NCI-H446 (cell line): ENCODE data around the gene TASP1.
"Not testable (repeated sequence)": the region's sequence is repeated elsewhere in the genome, so short reads cannot be mapped to it uniquely, and the experiment has no call there.

ENCODE experiments used
- DNase-seq, 2 experiments: peaks; one replicate each; lab custom pipeline; 2025; lab: John Stamatoyannopoulos, UW

TASP1 gene

DNA sequence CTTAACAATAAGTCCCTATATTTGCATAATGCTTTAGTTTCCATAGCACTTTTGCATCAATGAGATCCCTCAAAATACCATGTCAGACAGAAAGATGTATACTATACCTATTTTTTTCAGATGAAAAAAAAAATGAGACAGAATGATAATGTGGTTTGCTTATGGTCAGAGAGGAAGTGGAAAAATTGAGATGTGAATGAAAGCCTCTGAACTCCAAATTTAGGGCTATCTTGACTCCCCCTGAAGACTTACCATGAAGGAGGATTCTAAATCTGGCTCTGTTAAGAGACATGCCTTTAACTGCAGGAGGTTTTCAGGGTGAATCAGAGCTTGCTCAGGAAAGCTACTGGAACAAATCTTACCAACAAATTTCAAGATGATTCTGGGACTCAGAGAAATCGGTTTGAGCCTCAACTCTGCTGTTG is 241.4 kb downstream of the TASP1 start:
- no peak for DNase-seq

DNA sequence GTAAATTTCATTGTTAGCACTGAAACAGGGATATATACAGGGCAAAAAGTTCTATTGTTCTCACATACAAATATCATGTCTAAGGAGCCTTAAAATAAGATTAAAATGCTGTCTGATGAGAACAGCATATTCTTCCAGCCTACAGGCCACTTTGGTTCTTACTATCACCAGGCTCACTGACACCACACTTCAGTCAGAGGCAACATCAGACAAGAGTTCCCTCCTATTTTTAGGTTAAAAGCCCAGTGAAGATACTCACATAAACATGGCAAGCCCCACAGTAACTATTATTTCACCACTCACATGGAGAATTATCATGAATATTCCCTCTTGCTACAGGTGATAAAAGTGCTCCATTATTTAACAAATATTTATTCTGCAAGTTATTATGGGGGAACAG is 241.9 kb downstream of the TASP1 start:
- DNase-seq = no peak

DNA sequence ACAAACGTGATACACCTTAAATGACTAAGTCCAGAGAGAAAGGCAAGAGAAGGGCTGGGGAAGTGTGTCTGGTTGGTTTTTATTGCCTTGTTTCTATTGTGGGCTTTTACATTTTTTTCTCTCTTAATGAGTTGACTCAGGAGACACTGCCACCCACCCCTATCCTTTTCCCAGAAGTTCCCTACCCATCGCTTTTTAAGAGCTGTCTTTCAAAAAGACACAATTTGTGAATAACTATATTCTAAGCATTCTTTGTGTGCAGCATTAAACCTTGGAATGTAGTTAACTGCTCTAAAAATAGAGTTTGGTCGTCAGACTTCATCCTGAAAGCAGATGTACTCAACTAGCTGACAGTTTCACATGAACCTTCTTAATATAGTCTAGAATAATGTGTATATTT is 242.7 kb downstream of the TASP1 start:
- no peak for DNase-seq

DNA sequence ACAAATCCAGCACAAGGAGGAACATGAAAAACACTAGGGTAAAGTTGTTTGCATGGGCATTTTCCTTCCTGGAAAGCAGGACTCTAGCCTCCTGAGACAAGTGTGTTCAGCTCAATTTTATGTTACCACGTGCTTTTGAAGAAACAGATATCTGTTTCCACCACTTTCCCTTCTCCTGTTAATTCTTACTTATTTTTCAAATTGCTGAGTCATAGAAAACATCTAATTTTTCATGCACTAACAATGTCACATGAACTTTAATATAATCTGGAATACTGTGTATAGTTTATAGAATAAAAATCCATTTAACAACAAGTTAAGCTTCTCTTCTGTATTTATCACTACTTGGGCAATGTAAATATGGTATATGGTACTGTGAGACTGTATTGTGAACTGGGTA is 243.5 kb downstream of the TASP1 start:
- no peak for DNase-seq

DNA sequence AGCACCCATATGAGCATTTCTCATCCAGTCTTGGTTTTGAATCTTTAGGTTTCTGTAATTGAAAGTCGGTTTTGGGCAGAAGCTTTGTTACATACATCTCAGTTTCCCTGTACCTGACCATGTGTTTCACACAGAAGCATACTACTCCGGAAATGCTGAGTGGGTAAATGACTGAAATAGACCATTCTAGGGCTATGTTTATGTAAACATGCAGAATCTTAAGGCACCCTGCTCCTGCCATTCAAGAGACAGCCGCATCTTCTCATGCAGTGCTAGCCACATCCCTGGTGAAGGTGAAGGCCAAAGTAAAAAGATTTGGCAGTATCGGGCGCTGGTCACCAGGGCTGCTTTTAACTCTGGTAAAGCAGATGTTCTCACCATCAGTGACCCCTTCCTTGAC is 246.3 kb downstream of the TASP1 start:
- DNase-seq = no peak

DNA sequence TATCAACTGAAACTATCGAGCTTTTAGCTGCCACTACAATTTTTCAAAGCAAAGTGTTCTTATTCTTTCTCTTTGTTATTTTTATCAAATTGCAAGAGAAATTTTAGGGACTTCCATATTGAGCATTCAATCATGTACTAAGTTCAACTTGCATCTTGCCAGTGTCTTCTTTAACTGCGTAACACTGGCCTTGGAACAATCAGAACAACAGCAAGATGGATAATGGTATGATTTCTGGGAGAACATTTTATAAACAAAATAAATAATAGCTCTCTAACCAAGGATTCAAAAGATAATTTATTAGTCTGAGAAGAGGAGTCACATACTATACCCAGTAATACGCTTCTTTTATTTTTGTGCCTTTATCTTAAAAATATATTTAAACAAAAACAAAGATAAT is 249.6 kb downstream of the TASP1 start:
- DNase-seq = no peak

DNA sequence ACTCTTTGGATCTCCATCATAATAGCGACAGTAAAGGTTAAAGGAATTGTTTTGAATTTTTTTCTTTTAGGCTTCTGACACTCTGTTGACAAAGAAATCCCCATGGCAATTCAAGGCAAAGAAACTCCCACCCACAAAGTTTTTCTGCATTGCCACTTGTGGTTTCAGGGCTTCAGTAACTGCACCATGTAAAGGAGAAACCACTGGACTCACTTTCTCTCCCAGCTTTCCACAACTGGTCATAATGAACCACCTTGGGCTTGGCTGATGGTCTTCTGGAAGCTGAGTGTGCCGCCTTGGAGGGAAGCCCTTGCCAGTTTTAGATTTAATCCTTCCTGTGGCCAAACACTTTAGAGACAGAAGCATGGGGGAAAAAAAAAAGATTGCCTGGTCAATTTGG is 254.6 kb downstream of the TASP1 start:
- no peak for DNase-seq

DNA sequence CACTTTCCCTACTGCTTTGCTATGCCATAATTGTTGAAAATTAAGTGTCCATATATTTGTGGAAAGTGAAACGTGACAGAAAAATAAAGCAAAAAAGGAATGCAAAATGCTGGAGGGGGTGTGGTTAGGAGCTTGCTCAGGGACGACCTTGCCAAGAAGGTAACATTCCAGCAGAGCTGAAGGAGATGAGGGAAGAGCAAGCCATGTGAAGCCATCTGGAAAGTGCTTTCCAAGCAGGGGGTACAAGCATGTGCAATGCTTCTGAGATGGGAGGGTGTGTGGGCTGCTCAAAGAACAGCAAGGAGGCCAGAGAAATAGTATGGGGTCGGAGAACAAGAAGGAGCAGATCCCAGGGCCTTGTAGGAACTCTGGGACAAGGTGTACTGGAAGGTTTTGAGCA is 255.9 kb downstream of the TASP1 start:
- no peak for DNase-seq

DNA sequence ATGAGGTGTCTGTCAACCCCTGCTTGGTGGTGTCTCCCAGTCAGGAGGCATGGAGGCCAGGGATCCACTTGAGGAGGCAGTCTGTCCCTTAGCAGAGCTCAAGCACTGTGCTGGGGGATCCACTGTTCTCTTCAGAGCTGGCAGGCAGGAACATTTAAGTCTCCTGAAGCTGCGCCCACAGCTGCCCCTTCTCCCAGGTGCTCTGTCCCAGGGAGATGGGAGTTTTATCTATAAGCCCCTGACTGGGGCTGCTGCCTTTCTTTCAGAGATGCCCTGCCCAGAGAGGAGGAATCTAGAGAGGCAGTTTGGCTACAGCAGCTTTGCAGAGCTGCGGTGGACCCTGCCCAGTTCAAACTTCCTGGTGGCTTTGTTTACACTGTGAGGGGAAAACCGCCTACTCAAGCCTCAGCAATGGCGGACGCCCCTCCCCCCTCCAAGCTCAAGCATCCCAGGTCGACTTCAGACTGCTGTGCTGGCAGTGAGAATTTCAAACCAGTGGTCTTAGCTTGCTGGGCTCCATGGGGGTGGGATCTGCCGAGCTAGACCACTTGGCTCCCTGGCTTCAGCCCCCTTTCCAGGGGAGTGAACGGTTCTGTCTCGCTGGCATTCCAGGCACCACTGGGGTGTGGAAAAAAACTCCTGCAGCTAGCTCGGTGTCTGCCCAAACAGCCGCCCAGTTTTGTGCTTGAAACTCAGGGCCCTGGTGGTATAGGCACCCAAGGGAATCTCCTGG is 258.1 kb downstream of the TASP1 start:
- not testable (repeated sequence) for DNase-seq

DNA sequence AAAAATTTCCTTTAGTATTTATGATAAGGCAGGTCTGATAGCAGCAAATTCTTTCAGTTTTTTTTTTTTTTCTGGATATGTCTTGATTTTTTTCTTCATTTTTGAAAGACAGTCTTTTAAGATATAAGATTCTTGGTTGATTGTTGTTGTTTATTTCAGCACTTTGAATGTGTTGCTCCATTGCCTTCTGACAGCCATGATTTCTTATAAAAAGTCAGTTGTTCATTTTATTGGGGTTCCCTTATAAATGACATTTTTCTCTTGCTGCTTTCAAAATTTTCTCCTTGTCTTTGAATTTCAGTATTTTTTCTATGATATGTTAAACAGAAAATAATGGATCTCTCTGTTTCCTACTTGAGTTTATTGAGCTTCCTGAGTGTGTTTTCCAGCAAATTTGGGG is 265.3 kb downstream of the TASP1 start:
- no peak for DNase-seq

DNA sequence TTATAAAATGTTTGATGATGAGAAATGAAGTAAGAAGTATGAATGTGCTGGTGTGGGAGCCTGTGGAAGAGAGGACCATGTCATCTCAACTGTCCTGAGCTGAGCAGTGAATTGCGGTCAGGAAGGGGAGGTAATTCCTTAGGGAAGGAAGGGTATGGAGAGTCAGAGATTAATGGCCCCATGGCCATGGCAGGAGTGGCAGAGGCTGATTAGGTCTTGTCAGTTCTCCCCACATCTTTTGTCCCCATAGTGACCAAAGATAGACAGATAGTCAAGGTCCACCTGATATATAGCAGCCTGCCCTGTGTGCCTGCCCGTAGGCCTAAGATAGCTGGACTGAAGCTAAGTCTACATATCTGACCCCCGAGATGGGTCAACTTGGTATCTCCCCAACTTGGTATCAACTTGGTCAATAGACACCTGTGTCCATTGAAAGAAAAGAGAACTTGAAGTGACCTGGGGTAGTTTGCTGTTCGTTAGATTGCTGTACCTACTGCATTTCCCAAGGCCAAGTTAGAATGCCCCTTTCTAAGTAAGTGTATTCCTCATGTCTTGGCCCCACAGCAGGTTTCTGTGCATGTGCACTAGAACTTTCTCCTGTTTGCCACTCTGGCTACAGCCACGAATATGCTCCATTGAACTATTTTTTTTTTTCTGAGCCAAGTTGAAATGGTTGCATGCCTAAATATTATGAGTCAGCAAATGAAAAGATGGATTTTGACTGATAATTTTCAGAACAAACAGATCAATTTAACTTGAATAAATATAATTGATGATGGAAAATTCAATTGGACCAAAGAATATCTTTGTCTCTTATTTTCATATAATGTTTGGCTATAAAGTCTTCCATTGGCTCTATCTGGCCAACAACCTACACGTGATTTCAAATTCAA is 274.2 kb downstream of the TASP1 start:
- DNase-seq = no peak

DNA sequence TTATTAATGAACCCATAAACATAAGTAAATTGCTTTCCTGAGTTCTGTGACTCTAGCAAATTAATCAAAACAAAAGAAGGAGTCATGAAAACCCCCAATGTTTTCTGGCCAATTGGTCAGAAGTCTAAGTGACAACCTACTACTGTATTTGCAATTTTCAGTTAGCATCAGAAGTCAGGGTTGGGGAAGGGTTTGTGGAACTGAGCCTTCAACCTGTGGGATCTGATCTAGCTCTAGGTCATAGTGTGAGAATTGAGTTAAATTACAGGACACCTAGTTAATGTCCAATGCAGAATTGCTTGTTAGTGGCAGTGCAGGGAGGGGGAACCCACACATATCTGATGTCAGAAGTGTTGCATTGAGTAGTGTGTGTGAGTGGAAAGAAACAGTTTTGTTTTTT is 275.3 kb downstream of the TASP1 start:
- no peak for DNase-seq

DNA sequence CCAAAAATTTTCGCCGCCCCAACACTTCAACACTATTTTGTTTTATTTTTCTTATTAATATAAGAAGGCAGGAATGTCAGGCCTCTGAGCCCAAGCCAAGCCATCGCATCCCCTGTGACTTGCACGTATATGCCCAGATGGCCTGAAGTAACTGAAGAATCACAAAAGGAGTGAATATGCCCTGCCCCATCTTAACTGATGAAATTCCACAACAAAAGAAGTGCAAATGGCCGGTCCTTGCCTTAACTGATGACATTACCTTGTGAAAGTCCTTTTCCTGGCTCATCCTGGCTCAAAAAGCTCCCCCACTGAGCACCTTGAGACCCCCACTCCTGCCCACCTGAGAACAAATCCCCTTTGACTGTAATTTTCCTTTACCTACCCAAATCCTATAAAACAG is 276.6 kb downstream of the TASP1 start:
- DNase-seq = not testable (repeated sequence)

DNA sequence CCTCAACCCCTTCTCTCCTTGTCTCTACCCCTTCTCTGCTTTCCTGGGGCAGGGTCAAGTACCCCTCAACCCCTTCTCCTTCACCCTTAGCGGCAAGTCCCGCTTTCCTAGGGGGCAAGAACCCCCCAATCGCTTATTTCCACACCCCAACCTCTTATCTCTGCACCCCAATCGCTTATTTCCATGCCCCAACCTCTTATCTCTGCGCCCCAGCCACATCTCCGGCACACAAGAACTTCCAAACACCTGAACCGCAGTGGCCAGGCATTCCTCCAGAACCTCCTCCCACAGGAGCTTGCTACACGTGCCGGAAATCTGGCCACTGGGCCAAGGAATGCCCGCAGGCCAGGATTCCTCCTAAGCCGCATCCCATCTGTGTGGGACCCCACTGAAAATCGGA is 279.8 kb downstream of the TASP1 start:
- not testable (repeated sequence) for DNase-seq

DNA sequence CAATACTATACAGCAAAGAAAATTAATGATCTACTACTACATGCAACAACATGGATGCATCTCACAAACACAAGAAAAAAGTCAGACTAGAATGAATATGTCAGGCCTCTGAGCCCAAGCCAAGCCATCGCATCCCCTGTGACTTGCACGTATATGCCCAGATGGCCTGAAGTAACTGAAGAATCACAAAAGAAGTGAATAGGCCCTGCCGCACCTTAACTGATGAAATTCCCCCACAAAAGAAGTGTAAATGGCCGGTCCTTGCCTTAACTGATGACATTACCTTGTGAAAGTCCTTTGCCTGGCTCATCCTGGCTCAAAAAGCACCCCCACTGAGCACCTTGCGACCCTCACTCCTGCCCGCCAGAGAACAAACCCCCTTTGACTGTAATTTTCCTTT is 280.9 kb downstream of the TASP1 start:
- not testable (repeated sequence) for DNase-seq

DNA sequence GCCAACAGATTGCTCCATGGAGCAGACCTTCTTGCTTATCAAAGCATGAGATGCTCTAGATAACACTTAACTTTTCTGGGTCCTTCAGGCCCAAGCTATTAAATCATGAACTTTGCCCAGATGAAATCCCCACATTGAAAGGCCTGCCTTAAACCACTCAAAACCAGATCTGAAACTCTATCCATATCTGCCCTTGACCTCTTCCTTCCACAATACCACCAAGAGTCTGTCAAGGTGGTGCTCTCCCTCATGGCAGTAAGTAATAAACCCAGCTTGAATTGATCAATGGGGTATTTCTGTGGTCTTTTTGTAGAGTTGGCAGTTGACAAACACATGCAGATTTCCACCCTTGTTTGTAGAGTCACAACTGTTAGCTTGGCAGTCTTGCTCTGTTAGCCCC is 282.1 kb downstream of the TASP1 start:
- no peak for DNase-seq

DNA sequence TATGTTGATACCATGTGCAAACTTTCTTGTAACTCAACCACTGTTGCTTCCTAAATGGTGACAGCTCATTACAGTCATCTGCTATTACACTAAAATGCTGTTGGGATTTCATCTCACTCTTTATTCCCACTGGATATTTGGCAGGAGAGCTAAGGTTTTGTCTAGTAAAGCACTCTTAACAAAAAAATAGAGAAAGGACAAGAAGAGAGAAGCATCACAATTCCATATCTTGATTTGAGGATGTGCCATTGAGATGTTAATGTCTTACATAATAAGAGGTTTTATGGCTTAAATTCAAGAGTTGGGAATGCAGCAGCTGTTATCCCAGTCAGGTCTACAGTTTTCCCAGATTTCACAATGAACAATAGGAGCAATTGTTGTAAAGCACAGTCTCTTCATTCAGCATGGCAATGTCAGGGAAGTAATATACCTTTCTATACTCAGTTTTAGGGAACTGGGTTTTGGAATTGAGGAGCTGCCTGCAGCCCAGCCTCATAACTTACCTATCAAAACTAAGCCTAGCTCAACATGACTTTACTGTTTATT is 282.7 kb downstream of the TASP1 start:
- DNase-seq = no peak

DNA sequence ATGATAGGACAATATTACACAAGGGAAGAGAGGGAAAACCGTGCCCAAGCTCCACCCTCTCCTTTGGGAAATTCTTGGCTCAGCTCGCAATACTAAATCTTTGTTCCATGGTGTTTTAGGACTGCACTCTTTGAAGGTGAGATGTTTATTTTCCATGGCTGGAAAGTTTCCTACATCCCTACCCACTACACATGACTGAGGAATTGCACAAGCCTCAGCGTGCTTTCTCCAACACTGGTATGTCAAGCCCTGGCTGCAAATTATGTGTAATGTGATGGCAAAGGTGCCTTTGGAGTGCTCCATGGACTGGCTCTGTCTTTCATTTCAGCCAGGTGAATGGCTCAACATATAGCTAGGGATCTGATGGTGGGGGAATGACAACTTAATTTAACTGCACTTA is 283.3 kb downstream of the TASP1 start:
- DNase-seq = no peak

DNA sequence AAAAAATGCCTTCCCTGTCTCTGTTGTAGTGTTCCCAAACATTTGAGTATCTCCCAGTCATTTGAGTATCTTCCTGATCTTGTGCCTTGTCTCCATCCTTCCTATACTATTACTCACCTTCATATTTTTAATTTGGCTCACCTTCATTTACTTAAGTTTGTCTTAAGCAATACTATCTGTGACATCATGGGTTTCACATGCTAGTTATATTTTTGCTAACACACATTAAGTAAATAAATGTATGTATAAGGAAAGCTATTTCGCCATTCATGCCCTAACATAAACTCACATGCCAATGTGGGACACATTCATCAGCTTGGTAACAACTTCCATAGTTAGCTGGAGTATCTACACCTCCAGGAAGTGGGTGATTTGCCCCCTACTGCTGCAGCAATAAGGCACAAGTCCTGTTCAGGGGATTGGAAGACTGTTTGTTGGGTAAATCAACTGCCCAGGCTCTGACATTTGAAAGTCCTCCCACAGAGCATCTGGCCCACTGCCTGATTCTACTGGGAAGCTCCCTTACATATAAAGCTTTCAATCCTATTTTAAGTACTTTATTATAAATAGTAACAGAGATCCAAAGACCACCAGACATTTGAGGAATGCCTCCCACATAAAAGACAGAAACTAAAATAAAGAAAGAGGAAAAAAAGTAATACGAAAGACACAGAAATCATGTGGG is 285.3 kb downstream of the TASP1 start:
- no peak for DNase-seq

DNA sequence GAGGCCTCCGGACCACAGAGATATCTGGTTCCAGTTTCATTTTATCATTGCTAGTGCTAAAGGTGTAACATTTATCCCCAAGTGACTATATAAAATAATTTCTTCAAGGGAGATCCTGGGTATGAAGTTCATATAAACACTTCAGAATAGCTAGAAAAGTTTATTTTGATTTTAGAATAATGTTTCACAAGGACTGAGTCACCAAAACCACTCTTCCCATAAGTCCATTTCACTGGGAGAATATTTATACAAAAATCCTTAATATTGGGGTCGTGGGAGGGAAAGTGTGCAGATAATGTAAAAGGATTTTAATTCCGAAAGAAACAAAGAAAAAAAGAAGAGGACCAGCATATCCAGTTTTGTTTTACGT is 289.5 kb downstream of the TASP1 start:
- no peak for DNase-seq

DNA sequence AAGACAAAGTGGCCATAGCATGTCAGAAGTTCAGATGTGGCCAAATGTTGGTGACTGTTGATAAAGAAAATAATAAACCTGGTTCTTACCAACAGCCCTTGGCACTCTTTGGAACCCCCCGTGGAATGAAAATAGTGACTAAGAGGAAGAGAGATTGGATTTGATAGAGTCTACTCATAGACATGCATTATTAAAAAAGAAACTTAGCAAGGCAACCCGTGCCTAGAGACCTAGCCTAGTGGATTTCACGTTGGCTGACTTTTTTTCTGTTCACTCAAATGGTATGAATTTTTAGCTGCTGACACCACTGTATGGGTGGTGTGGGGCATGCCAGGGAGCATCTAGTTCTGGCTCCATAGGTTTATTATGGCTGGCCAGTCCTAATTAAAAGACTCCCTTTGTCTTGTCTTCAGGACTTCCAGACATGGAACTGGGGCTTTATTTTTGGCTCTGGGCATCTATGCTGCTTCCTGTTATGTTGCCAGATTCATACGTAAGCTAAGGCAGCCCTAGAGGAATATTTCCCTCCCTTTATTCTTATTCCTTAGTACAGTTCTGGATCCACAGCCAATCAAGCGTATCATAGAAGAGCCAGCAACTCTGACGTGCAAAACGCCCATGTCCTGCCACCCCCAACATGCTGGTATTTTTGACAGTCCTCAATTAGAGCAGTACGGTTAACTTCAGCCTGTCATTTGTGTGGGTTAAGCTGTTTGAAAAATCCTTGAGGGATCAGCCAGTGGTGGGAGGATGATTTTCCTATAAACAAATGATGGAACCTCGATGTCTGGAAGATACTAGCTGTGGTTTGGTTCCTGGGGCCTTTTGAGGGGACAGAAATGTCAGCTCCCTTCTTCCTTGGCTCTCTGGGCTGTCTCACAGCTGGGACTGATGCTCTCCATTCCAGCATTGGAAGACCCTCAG is 290.2 kb downstream of the TASP1 start:
- DNase-seq = no peak

DNA sequence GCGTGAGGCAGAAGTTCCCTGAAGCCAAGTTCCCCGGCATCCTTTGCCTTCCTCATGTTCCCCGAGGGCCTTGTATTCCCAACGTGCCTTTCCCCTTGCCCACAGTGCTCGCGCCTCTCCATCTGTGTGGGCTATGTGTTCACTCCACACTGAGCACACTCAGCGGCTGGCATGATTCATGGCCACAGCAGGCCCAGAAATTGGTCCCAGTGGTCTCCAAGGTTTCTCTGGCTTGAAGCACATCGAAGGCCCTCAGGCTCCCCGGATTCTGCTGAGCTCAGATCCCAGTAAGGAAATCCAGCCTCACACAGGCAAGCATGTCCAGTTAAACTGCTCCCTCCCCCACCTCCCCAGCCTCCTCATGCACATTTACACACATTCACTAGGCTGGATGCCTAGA is 294.1 kb downstream of the TASP1 start:
- DNase-seq = no peak
